IPS-NIHi11 (cell line): Measurements from ENCODE around the gene PLSCR1.
"Not testable (repeated sequence)": the region's sequence is repeated elsewhere in the genome, so short reads cannot be mapped to it uniquely, and the experiment has no call there.

Source experiments
- DNase-seq: peaks from one replicate; pipeline ENCODE4 v3.0.0; 2012; ENCODE audit warnings: mixed read lengths, low spot score

Gene PLSCR1

DNA sequence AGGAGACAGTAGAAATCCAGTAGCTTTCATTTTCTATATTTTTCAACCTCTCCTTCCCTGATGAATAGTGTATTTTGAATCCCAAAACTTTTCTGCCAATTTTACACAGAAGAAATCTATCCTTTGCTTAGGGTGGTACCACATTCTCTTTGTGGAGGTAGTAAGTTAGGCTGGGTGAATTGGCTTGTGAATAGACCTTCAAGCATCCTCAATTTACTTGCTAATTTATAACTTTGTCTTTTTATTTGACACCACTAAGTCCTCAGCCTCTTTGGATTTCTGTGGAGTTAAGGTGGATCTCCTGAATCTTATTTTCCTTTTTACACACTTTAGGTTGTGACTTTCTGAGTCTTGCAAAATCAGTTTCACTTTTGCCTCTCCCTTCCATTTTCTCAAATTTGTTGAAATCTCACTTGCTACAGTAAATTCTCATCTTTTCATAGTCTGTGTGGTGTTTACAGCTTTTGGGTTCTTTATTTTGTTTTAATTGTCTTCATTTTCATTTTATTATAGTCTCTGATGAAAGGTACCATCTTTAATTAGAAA lies 5.7 kb upstream of the PLSCR1 start:
- no peak for DNase-seq

DNA sequence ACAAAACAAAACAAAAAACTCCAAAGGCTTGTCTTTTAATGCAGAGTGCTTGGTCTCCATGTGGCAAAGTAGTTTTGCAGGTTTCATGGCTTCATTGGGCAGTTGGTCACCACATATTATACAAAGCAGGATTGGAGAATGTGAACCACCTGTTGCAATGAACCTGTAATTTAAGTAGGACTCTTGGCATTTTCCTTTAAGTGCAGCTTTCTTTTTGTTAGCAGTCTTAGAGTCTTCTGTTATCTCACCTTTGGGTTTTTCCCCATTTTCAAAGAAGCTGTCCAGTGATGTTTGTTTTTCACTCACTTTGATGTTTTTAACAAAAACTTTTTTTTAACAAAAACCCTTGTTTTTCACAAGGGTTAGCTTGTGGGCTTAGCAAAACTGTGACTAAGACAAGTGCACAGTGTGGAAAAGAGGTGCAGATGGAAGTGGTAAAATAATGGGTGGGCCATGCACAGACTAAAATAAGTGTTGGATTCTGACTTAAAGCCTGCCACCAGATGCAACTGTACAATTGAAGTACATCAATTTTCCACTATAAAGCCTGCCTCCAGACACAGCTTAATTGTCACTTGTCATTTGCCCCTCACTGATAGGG lies 2.9 kb upstream of the PLSCR1 start:
- DNase-seq = no peak

DNA sequence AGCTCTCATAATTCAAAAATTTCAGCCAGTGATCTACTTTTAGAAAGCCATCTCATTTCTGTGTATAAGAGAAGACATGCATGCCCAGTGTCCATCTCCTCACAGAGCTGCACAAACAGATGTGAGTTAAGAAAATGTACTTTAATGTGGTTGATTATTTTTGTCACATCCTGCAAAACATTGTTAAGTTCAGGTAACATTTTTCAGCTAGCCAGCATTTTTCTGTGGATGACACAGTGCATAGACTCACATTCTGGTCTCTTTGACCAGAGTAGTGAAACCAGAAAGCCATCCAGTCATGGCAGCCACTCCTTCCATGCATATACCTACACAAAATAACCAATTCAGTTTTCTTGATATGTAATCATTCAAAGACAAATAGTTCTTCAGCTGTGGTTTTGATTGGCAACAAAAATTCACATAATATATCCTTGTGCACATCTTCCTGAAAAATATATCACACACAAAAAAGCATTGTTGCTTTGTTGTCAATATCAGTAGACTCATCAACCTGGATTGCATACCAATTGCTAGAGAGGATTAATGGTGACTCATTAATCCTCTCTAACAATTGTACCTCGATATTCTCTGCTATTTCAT lies 2.1 kb upstream of the PLSCR1 start:
- DNase-seq = no peak

DNA sequence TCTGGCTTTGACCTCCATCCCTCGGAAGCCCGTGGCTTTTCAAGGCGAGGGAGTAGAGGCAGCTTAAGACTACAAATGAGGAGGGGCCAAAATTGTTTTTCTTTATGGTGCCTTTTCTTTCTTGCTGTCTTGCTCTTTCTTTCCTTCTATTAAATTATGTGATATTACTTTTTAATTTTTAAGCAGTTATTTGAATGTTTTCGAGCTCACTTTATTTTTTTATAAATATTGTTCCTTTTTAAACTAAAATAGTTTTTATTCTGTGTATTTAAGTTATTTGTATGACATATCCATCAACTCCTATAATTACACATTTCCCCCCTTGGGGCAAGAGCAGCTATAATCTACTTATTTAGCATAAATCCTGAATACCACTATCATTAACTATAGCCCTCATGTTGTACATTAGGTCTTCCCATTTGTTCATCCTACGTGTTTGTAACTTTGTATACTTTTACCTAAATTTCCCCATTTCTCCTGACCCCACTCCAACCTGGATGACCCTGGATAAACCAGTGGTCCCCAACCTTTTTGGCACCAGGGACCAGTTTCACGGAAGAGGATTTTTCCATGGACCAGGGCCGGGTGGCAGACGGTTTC lies 622 bp upstream of the PLSCR1 start:
- DNase-seq = no peak

DNA sequence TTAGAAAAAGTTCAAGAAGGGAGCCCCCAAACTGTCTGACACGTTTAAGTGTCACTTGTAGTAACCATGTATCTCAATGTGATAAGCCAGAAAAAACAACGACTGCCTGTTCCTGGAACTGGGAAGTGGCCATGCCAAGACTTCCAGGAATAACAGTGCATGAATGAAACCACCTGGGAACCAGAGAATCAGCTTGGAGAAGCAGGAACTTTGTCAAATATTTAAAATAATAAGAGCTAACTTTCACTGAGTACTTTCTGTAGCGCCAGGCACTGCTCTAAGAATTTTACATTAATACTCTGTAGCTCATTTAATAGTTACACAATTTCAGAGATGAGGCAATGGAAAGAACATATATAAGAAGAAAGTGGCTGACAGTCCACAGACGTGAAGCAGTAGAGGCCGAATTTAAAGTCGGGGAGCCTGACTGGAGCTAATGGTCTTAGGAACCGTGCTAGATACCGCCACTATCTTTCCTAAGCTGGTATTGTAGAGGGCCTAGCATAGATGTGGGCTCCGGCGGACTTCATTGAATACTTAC lies 876 bp downstream of the PLSCR1 start:
- DNase-seq = no peak

DNA sequence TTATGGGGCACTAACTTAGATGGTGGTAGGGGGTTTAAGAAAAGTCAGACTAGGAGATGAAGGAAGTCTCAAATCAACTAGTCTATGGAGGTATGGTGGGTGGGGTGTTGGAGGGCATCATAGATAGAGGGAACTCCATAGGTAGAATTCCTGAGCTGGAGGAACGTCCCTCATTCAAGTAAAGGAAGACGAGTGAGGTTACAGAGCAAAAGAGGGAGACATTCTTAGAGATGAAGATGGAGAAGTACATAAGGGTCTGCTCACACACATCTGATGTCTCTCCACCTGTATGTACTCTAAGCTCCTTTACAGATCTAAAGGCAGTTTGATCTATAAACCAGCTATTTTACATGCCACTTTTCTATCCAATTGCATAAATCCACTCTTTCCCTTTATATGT lies 1.4 kb downstream of the PLSCR1 start:
- no peak for DNase-seq

DNA sequence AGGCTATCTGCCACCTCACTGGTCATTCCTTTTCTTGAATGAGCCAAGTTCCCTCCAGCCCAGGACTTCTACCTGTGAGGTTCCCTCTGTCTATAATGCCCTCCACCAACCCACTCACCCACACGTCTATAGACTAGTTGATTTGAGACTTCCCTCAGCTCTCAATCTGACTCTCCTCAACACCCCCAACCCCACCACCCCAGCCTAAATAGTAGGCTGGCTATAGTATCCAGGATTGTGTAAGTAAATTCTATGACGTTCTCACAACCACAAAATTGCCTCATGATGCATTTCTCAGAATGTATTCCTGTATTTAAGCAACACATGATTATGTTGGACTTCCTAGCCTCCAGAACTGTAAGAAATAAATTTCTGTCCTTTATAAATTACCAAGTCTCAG lies 2.2 kb downstream of the PLSCR1 start:
- DNase-seq = no peak

DNA sequence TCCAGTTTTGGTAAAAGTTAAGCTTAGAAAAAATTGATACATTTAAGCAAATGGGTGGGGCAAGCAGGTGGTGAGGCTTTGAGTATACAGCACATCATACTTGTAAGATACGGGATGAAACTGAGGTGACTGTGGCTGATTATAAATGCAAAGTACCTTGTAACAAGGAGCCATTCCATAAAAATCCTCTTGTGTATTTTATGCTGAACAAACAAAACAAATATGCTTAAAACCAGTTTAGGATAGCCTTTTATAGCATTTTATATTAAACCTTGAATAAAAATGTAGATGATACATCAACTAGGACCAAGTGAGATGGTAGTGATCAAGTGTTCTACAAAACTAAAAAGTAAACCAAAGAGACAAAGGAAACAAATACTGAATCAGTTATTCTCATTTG lies 3.4 kb downstream of the PLSCR1 start:
- no peak for DNase-seq

DNA sequence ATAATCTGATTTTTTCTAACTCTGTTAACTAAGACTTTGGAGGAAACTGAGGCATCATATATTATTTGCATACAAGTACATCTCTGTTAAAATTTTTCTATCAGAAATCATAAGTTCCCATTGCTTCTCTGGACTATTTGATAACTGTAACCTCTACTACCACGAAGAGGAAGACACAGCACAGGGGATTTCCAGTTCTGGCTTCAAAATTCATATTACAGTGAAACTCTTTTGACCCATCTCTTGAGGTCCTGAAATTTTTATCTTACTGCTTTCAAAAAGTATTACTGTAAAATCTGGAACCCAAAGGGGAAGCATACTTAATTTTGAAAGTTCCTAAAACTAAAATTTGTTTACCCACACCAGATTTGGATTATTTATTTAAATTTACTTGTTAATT lies 4.2 kb downstream of the PLSCR1 start:
- no peak for DNase-seq

DNA sequence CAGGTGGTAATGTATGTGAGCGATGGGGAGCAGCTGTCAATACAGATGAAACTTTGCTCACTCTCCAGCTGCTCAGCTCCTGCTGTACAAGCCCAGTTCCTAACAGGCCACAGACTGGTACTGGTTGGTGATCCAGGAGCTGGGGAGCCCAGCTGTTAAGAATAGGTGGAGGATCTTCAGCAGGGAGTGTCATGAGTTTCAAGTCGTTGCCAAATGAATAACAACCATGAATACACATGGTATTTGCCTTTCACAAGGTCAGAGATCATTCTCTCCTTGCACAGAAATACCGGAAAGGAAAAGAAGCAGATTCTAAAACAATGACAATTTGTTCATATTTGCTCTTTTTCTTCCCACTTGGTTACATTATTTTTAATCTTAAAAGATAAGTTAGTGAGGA lies 5.1 kb downstream of the PLSCR1 start:
- no peak for DNase-seq

DNA sequence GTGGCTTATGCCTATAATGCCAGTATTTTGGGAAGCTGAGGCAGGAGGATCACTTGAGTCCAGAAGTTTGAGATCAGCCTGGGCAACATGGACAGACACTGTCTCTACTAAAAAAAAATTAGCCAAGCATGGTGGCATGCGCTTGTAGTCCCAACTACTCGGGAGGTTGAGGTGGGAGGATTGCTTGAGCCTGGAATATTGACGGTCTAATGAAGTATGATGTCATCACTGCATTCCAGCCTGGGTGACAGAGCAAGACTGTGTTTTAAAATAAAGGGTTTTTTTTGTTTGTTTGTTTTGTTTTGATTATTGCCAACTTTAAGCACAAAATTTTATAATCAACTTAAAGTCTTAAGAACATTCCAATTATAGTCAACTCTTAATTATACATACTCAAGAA lies 6.8 kb downstream of the PLSCR1 start:
- DNase-seq = no peak

DNA sequence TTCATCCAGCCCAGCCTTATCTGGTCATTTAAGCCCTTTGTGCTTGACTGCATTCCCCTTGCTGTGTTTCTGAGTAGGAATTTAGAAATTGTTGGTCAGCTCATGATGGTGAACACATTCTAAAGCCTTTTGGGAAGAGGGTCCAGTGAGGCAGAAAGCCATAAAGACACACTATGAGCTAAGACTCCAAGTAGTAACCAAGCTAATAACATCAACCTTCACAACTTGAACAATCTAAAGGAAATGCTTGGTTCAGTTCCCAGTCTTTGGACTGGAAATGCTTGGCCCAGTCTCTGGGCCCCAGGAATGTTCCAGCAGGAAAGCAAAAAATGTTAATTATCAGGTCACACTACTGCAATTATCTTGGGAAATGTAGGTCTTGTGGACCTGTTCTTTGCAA lies 7.7 kb downstream of the PLSCR1 start:
- DNase-seq = no peak

DNA sequence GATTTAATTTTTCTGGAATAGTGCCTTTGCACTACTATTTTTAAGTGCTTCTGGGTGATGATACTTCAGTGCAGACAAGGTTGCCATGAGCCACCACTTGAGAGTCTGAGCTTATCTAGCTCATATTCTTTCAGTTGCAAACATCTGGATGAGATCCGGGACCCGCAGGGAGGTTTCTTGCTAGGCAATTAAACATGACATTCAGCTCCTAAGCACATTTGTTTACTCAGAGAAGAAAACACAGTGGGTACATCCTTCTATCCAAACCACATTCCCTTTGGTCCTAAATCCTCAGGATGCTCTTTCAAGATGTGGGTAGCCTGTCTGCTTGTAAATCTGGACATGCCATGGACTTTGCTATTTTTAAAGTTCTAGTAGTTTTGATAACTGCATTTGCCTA lies 12.0 kb downstream of the PLSCR1 start:
- no peak for DNase-seq

DNA sequence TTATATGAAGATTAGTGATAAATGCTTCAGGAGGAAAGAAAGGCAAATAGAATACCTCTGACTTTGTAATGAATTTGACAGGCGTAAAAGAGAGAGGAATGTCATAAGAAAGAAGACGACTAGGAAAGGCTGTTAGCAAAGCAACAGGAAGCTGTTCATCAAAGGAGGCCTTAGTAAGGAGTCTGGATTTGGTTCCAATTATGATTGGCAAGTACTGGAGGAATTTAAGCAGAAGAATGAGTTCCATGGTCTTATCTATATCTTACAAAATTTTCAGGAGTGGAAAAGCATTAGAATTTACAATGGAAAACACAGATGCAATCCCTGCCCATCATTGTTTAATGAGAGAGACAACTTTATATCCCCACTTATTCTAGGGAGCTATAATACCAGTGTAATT lies 13.8 kb downstream of the PLSCR1 start:
- no peak for DNase-seq

DNA sequence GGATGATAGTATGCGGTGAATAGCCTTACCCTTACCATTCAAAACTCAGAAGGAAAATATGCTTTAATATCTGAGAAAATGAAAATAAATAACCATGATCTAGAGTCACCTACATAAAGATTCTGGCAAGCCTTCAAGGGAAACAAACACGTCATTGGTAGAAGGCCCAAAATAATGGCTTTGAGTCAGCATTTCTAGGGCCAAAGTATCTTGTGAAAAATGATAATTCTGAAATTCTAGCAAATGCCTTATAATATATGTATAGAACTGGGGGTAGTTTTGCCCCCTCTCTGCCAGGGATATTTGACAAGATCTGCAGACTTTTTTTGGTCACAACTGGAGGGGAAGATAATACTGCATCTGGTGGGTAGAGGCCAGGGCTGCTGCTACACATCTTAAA lies 15.4 kb downstream of the PLSCR1 start:
- DNase-seq = no peak

DNA sequence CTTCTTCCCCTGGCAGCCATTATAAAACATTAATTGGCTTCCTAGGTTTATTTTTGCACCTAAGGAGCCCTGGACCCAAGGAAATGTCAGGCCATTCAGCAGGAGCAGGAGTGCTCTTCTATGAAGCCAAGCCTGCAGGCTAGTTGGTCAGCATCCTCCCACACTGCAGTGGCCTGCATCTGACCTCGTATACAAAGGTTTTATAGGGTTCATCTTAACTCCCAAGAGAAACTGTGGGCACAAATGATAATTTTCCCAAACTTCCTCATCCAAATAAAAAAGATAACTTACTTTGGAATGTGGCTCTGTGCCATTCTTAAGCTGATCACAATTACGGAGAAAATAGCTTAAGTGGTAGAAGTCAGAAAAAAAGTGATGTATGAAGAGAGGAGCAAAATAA lies 19.4 kb downstream of the PLSCR1 start:
- no peak for DNase-seq

DNA sequence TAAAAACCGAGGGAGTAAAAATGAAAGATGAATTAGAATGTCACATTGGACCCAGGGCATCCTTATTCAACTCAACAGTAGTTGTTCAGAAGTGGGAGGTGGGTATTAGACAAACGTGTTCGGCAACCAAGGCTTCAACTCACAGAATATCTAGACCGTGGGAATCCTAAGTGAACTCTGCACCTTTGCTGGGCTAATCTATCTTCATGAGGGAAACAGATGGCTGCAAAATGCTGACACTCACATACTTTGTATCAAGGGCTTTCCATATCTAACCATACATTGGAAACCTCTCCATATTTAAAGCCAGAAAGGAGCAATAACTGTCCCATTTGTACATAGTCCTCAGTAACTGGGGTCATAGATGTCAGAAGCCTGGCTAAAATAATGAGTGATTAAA lies 20.9 kb downstream of the PLSCR1 start:
- DNase-seq = no peak

DNA sequence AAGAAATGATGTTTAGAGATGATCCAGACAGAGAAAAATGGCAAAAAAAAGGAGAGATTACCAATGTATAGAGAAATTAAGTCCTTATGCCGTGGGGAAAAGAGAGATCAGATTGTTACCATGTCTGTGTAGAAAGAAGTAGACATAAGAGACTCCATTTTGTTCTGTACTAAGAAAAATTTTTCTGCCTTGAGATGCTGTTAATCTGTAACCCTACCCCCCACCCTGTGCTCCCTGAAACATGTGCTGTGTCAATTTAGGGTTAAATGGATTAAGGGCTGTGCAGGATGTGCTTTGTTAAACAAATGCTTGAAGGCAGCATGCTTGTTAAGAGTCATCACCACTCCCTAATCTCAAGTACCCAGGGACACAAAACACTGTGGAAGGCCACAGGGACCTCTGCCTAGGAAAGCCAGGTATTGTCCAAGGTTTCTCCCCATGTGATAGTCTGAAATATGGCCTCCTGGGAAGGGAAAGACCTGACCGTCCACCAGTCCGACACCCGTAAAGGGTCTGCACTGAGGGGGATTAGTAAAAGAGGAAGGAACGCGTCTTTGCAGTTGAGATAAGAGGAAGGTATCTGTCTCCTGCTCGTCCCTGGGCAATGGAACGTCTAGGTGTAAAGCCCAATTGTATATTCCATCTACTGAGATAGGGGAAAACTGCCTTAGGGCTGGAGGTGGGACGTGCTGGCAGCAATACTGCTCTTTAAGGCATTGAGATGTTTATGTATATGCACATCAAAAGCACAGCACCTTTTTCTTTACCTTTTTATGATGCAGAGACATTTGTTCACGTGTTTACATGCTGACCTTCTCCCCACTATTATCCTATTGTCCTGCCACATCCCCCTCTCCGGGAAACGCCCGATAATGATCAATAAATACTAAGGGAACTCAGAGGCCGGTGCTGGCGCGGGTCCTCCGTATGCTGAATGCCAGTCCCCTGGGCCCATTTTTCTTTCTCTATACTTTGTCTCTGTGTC lies 21.9 kb downstream of the PLSCR1 start:
- not testable (repeated sequence) for DNase-seq

DNA sequence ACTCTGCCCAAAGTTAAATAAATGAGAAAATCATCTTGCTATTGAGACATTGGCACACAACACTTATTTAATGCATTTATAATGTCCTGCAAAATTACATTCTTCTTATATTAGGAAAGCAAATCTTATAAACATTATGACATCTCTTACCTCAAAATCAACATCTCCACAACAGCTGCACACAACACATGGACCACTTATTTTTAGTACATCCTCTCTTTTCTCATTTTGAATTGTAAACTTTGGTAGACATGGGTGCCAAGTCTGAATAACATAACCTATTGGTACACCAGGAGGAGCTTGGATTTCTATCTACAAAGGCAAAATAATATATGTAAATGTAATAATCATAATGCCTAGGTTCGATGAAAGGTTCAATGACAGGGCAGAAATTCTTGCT lies 23.0 kb downstream of the PLSCR1 start:
- DNase-seq = no peak

DNA sequence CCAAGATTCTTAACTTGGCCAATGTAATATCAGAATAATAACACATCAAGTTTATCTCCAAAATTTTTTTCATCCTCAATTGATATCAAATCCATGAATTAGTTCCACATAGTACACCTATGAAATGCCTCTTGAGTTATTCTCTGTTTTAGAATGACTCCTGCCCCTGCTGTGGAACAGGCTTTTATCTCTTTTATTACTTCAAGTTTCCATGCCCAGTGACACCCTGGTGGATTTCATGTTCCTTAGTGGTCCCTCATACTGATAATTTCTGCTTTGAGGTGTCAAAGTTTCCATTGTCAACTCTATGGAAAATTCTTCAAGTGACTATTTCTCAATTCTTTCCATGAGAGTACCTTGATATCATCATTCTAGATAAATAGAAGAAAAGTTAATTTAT lies 24.6 kb downstream of the PLSCR1 start:
- DNase-seq = no peak

DNA sequence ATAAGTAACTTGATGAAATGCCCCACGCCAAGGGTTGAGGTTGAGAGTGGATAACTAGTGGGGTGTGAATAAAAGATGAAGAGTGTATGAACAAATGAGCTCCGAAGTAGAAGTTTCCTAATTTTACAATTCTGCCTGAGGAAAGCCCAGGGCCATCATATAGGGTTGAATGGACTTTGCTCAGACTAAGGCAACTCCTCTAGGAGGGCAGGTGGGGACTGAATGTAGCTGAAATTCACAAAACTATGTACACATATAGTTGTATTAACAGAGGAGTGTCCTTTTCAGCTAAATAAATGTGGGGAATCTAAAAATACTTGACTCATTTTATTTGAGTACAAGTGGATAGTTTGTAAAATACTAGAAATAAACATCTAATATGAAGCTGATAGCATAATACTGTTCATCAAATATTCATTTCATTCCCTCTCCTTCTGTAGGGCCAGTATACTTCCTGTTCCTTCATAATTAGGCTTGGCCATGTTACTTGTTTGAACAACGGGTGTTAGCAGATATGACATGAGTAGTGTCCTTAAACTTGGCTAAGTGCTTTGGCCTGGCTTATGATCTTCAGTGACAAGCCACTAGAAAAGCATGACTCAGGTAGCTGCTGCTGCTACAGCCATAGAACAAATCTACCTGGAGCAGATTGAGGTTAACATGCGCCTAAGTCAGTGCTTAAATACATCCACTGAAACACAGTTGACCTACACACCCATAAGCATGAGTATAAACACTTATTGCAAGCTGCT lies 26.5 kb downstream of the PLSCR1 start:
- no peak for DNase-seq
